RWPE1 (cell line): ENCODE measurements around the gene SP5.

Experiments used
- CTCF ChIA-PET: fragments of 350-600 bp; sonication (Branson Sonifier 250); formaldehyde crosslinking; extraction: SDS; loops from one replicate; lab custom pipeline; 2021; lab: Yijun Ruan, JAX
- POLR2A ChIA-PET: fragments of 400-600 bp; formaldehyde crosslinking; extraction: SDS; loops from one replicate; lab custom pipeline; 2020; ENCODE audit warnings: antibody characterized with exemption; ENCODE audit not compliant: low non-redundant PET; lab: Yijun Ruan, JAX
- DNase-seq: peaks from one replicate; pipeline ENCODE4 v3.0.0; 2012; ENCODE audit warnings: low spot score
- H3K27ac ChIP-seq: fragments of 450-650 bp; 2 replicates; pipeline ENCODE4 v1.5.1; 2017
- CTCF ChIP-seq: fragments of 450-650 bp; conservative IDR thresholded peaks from 2 replicates; pipeline ENCODE4 v1.5.1; 2017; ENCODE audit warnings: low read depth, mild to moderate bottlenecking

Gene SP5

DNA sequence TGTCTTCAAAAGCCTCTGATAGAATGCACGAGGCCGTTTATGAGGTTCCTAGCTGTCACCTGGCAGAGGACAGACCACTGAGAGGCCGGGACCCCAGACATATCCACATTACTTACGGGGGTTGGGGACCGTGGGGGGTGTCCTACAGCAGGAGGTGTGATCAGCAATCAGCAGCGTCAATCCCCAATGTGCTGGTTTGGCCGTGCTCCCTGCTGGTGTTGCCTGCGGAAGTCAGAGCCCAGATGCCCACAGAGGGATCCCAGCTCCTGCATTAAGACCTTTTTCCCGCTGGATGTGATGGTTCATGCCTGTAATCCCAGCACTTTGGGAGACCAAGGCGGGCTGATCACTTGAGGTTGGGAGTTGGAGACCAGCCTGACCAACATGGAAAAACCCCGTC is 20.8 kb upstream of the SP5 start:
- ChIA-PET CTCF (interaction anchor here (0.6 kb wide), 2 partner anchors 44 to 119 kb away, joined by 3 to 5 read pairs; no protein-coding TSS in a partner anchor), POLR2A (no interaction called here)
- no peak for DNase-seq
- TF ChIP-seq CTCF: no peak
- no peak overlapping the region for H3K27ac ChIP-seq

GRCh38 chr2:170695521-170696410 is 19.4 kb upstream of the SP5 start:
- no peak for TF ChIP-seq CTCF
- DNase-seq: no peak
- CTCF ChIA-PET: interaction anchor here (0.6 to 0.7 kb wide), 2 partner anchors 212 to 792 kb away, joined by 3 read pairs; no protein-coding TSS in a partner anchor
- POLR2A ChIA-PET: no interaction called here
- no peak overlapping the region for H3K27ac ChIP-seq

- no peak for DNase-seq
- no peak overlapping the region for H3K27ac ChIP-seq
- ChIA-PET POLR2A (no interaction called here), CTCF (no interaction called here)
- no peak for TF ChIP-seq CTCF
These were observed 18.2 kb upstream of the SP5 start for GRCh38 chr2:170696948-170697347.

- CTCF ChIA-PET: no interaction called here
- POLR2A ChIA-PET: no interaction called here
- no peak for TF ChIP-seq CTCF
- no peak for DNase-seq
- H3K27ac ChIP-seq: no peak overlapping the region
These were observed 14.1 kb upstream of the SP5 start for GRCh38 chr2:170701011-170701410.

DNA sequence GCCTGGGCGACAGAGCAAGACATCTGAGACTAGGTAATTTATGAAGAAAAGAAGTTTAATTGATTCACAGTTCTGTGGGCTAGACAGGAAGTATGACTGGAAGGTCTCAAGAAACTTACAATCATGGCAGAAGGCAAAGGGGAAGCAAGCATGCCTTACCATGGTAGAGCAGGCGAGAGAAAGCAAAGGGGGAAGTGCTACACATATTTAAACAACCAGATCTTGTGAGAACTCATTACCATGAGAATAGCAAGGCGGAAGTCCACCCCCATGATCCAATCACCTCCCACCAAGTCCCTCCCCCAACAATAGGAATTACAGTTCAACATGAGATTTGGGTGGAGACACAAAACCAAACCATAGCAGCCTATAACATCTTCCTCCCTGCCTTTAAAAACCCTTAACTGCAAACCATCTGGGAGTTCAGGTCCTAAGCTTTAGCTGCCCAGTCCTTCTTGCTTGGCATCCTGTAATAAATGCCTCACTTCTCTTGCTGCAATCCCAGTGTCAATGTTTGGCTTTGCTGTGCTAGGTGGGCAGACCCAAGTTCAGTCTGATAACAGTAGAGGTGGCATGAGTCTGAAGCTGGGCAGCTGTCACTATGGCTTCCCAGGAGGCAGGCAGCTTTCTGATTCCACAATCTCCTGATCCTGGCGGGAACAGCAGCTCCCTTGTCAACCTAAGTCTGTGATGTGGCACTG is 11.2 kb upstream of the SP5 start:
- CTCF ChIA-PET: interaction anchor here (0.7 kb wide), 1 partner anchor 169 kb away, joined by 10 read pairs; no protein-coding TSS in a partner anchor
- POLR2A ChIA-PET: no interaction called here
- no peak for TF ChIP-seq CTCF
- H3K27ac ChIP-seq: no peak overlapping the region
- no peak for DNase-seq

DNA sequence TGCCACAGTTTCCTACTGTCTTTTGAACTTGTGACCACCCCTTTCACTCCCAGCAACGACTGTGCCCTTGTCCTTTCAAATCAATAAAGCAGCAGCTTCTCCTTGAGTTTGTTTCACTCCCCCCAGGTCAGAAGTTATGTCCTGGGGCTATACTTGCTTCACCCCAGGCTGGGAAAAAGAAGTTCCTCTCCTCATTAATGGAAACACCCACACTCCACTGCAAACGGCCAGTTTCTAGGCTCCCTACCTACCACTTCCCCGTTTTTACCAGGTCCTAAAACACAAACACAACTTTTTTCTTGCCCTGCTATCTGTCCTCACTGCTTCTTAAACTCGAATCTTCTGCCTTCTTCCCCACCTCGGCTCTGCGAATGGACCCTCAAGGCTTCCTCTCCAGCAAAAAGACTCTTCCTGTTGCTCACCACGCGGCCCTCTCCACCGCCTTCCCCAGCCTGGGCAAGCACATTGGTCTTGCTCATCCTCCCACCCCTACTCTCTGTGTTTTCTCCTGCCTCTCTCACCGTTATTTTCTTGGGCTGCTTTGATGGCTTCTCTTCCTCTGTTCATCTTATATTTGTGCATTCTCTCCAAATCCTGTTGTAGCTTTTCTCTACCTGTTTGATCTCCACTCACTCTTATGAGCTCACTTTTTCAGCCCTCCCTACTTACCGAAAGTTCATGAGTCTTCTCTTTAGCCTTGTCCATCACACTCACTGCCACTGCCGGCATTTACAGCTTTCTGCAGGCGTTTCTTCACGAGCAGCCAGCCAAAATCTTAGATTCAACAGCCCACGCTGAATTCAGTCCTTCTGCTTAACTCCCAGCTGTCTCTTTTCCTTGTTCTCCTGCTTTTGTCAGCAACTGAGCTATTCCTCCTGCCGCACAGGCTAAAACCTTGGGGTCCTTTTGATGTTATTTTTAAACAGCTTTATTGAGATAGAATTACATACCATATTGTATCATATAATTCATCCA is 7.0 kb upstream of the SP5 start:
- DNase-seq: no peak
- no peak for TF ChIP-seq CTCF
- ChIA-PET POLR2A (no interaction called here), CTCF (no interaction called here)
- no peak overlapping the region for H3K27ac ChIP-seq
